Activated CD4-positive, alpha-beta T cell treated with anti-CD3 and anti-CD28 coated beads, Interleukin-2, amount 50 U/mL, for 48 hours (primary cell): ENCODE measurements around the gene SEC23IP.
A peak's percentile ranks its signal among the peaks of the same experiment; 100 is the strongest.
"Not testable (repeated sequence)": the region's sequence is repeated elsewhere in the genome, so short reads cannot be mapped to it uniquely, and the experiment has no call there.

Experiments used
- DNase-seq, 2 experiments: peaks; one replicate each; pipeline ENCODE4 v3.0.0-alpha.2; 2020

Gene SEC23IP

GRCh38 chr10:119892188-119893065 is at the start of gene SEC23IP:
Gene SEC23IP, plus strand, starts transcription at chr10:119892730. Its CDS starts 53 bp downstream, at chr10:119892783.
- DNase-seq = peak; percentile 93 to 95

- DNase-seq = no peak
These were observed 46.9 kb upstream of the SEC23IP start for GRCh38 chr10:119845656-119846055.

GRCh38 chr10:119849031-119849789 is 43.3 kb upstream of the SEC23IP start:
- no peak for DNase-seq

GRCh38 chr10:119849944-119850343 is 42.6 kb upstream of the SEC23IP start:
- DNase-seq = no peak

GRCh38 chr10:119852277-119852676 is 40.3 kb upstream of the SEC23IP start:
- DNase-seq = no peak

GRCh38 chr10:119852822-119853221 is 39.7 kb upstream of the SEC23IP start:
- no peak for DNase-seq

GRCh38 chr10:119853574-119853973 is 39.0 kb upstream of the SEC23IP start:
- DNase-seq = no peak

GRCh38 chr10:119858063-119858462 is 34.5 kb upstream of the SEC23IP start:
- DNase-seq = no peak

- no peak for DNase-seq
These were observed 32.9 kb upstream of the SEC23IP start for GRCh38 chr10:119859420-119860258.

- DNase-seq = no peak
These were observed 31.5 kb upstream of the SEC23IP start for GRCh38 chr10:119860866-119861607.

- no peak for DNase-seq
These were observed 30.0 kb upstream of the SEC23IP start for GRCh38 chr10:119862524-119862923.

GRCh38 chr10:119863951-119864565 is 28.5 kb upstream of the SEC23IP start:
- no peak for DNase-seq

- no peak for DNase-seq
These were observed 26.8 kb upstream of the SEC23IP start for GRCh38 chr10:119865699-119866240.

GRCh38 chr10:119867317-119867716 is 25.2 kb upstream of the SEC23IP start:
- DNase-seq = no peak

GRCh38 chr10:119869398-119869797 is 23.1 kb upstream of the SEC23IP start:
- not testable (repeated sequence) for DNase-seq

GRCh38 chr10:119871881-119872609 is 20.5 kb upstream of the SEC23IP start:
- peak; percentile 57 to 58 for DNase-seq

GRCh38 chr10:119872610-119872859 is 20.0 kb upstream of the SEC23IP start, which contains the start of gene MCMBP:
Gene MCMBP, minus strand, starts transcription at chr10:119872843. Its CDS starts 259 bp downstream, at chr10:119872584.
- DNase-seq = no peak

- DNase-seq = peak; percentile 85 to 86
These were observed 19.5 kb upstream of the SEC23IP start for GRCh38 chr10:119872860-119873681.

GRCh38 chr10:119878524-119878923 is 14.0 kb upstream of the SEC23IP start:
- DNase-seq = no peak
